Activated CD4-positive, alpha-beta memory T cell treated with anti-CD3 and anti-CD28 coated beads for 36 hours (primary cell): ENCODE data around the gene WBP1L. TPM values are rescaled to one million over a fixed set of nuclear protein-coding genes. Genes with fewer than 3 reads are reported as not detected.
A peak's percentile ranks its signal among the peaks of the same experiment; 100 is the strongest.

Source experiments
- CTCF ChIA-PET: fragments of 350-600 bp; sonication (Branson Sonifier 250); formaldehyde crosslinking; loops from one replicate; lab custom pipeline; 2021; ENCODE audit warnings: antibody characterized with exemption, inconsistent platforms; lab: Charles Lee
- POLR2A ChIA-PET: fragments of 350-600 bp; sonication (Branson Sonifier 250); formaldehyde crosslinking; loops from one replicate; lab custom pipeline; 2021; ENCODE audit warnings: antibody characterized with exemption; lab: Charles Lee
- DNase-seq: peaks from one replicate; pipeline ENCODE4 v3.0.0-alpha.2; 2020
- H3K27ac Mint-ChIP-seq: one replicate; pipeline ENCODE4 v1.8.0; 2021; ENCODE audit warnings: mixed read lengths
- H3K27me3 Mint-ChIP-seq: one replicate; pipeline ENCODE4 v1.8.0; 2021; ENCODE audit warnings: mixed read lengths
- H3K36me3 Mint-ChIP-seq: one replicate; pipeline ENCODE4 v1.8.0; 2021; ENCODE audit warnings: mixed read lengths
- H3K4me1 Mint-ChIP-seq: one replicate; pipeline ENCODE4 v1.8.0; 2021; ENCODE audit warnings: low read depth, mixed read lengths
- H3K4me3 Mint-ChIP-seq: one replicate; pipeline ENCODE4 v1.8.0; 2021; ENCODE audit warnings: mild to moderate bottlenecking, mixed read lengths
- H3K9me3 Mint-ChIP-seq: one replicate; pipeline ENCODE4 v1.8.0; 2021; ENCODE audit warnings: mixed read lengths
- intact Hi-C: fragments of 100-400 bp; cut with micrococcal nuclease; formaldehyde crosslinking; loops from one replicate; pipeline ENCODE4 v1.15.1; 2023
- total RNA-seq, 2 experiments: library from RNA; stranded (reverse); gene quantifications; one replicate each; pipeline ENCODE4 v1.2.3, GENCODE V29; 2021

WBP1L gene
- total RNA-seq, 2 experiments from 2014 or later = 14.6 to 15.9 TPM

DNA sequence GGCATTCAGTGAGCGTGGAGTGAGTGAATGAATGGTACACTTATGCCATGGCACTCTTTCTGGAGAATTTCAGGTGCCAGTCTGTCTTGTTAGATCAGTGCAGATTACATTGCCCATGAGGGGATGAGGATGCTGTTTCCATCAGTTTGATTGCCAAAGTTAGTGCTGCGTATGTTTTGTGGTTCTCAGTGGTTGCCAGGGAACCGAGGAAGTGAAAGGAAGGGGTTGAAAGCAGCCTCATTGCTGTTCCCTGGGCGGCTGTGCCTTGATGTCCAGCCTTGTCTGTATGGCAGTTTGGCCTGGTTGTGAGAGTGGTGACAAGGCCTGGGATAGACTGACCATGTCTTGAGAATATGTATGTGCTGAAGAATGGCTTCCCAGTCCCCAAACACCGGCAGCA is 30.2 kb downstream of the WBP1L start:
- ChIA-PET CTCF (no interaction called here), POLR2A (no interaction called here)
- H3K27ac Mint-ChIP-seq = no peak overlapping the region
- peaks cover 68% of the 10 kb centered on the region for H3K4me1 Mint-ChIP-seq
- H3K4me3 Mint-ChIP-seq = no peak overlapping the region
- no peaks in the 10 kb centered on the region for H3K27me3 Mint-ChIP-seq
- no peaks in the 10 kb centered on the region for H3K9me3 Mint-ChIP-seq
- H3K36me3 Mint-ChIP-seq = peaks cover 9% of the 10 kb centered on the region
- DNase-seq = peak; percentile 46
- intact Hi-C loops = no loop called here

- Mint-ChIP-seq H3K4me3 (no peak overlapping the region), H3K9me3 (no peaks in the 10 kb centered on the region), H3K27ac (no peak overlapping the region), H3K27me3 (no peaks in the 10 kb centered on the region), H3K4me1 (peaks cover 60% of the 10 kb centered on the region), H3K36me3 (peaks cover 12% of the 10 kb centered on the region)
- ChIA-PET POLR2A (interaction anchor here (0.5 kb wide), 1 partner anchor 63 kb away, joined by 5 read pairs; no protein-coding TSS in a partner anchor), CTCF (interaction anchor here (1.3 kb wide), 1 partner anchor 11 kb away, joined by 3 read pairs; no protein-coding TSS in a partner anchor)
- DNase-seq = no peak
- intact Hi-C loops = no loop called here
These were observed 31.6 kb downstream of the WBP1L start for GRCh38 chr10:102775201-102775934.

GRCh38 chr10:102775935-102776669 is 32.4 kb downstream of the WBP1L start:
- POLR2A ChIA-PET = no interaction called here
- CTCF ChIA-PET = interaction anchor here (1.3 kb wide), 1 partner anchor 12 kb away, joined by 3 read pairs; no protein-coding TSS in a partner anchor
- no peak overlapping the region for H3K4me3 Mint-ChIP-seq
- intact Hi-C loops = no loop called here
- no peaks in the 10 kb centered on the region for H3K27me3 Mint-ChIP-seq
- DNase-seq = no peak
- peaks cover 16% of the 10 kb centered on the region for H3K36me3 Mint-ChIP-seq
- H3K27ac Mint-ChIP-seq = no peak overlapping the region
- H3K9me3 Mint-ChIP-seq = no peaks in the 10 kb centered on the region
- H3K4me1 Mint-ChIP-seq = peaks cover 58% of the 10 kb centered on the region

GRCh38 chr10:102776779-102777456 is 33.2 kb downstream of the WBP1L start:
- peaks cover 16% of the 10 kb centered on the region for H3K36me3 Mint-ChIP-seq
- DNase-seq = peak; percentile 16
- peaks cover 59% of the 10 kb centered on the region for H3K4me1 Mint-ChIP-seq
- CTCF ChIA-PET = interaction anchor here (1.0 to 1.3 kb wide), 2 partner anchors 12 to 24 kb away, joined by 3 read pairs; no protein-coding TSS in a partner anchor
- no peaks in the 10 kb centered on the region for H3K9me3 Mint-ChIP-seq
- POLR2A ChIA-PET = no interaction called here
- H3K27me3 Mint-ChIP-seq = no peaks in the 10 kb centered on the region
- intact Hi-C loops = no loop called here
- no peak overlapping the region for H3K27ac Mint-ChIP-seq
- H3K4me3 Mint-ChIP-seq = no peak overlapping the region

DNA sequence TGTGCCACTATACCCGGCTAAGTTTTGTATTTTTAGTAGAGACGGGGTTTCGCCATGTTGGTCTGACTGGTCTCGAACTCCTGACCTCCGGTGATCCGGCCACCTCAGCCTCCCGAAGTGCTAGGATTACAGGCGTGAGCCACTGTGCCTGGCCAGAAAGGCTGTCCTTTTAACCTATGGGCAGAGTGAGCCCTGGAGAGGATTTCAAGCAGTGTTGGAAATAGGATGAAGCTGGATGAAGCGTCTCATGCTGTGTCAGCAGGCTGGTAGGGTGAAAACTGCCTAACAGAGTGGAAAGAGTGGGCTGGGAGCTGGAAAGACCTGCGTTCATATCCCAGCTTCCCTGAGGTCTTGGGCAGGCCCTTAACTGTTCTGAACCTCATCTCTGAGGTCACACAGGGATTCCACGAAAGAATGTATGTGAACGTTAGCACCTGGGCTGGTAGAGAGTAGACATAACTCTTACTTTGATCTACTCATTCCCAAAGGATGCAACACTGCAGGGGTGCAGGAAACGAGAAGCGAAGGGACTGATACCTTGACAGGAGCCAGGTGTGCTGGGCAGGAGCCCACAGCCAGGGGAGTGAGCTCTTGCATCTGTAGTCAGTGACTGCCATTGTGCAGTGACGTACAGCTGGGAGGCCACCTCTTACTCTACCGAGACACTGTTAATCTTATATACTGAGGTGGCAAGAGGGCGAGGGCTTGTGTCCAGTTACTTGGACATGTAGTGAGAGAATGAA is 34.1 kb downstream of the WBP1L start:
- Mint-ChIP-seq H3K4me3 (no peak overlapping the region), H3K36me3 (peaks cover 16% of the 10 kb centered on the region), H3K4me1 (peaks cover 57% of the 10 kb centered on the region), H3K27ac (no peak overlapping the region), H3K9me3 (no peaks in the 10 kb centered on the region), H3K27me3 (no peaks in the 10 kb centered on the region)
- intact Hi-C loops = no loop called here
- ChIA-PET POLR2A (no interaction called here), CTCF (interaction anchor here (1.0 kb wide), 1 partner anchor 25 kb away, joined by 3 read pairs; no protein-coding TSS in a partner anchor)
- no peak for DNase-seq

GRCh38 chr10:102778781-102779180 is 35.0 kb downstream of the WBP1L start:
- CTCF ChIA-PET = interaction anchor here (1.2 kb wide), 2 partner anchors 35 to 275 kb away, joined by 3 to 4 read pairs; partner anchors contain the start of gene SUFU
- DNase-seq = no peak
- Mint-ChIP-seq H3K4me1 (peaks cover 54% of the 10 kb centered on the region), H3K27ac (no peak overlapping the region), H3K27me3 (no peaks in the 10 kb centered on the region), H3K36me3 (peaks cover 16% of the 10 kb centered on the region), H3K4me3 (no peak overlapping the region), H3K9me3 (no peaks in the 10 kb centered on the region)
- POLR2A ChIA-PET = no interaction called here
- intact Hi-C loops = no loop called here

- intact Hi-C loops = no loop called here
- Mint-ChIP-seq H3K9me3 (no peaks in the 10 kb centered on the region), H3K36me3 (peaks cover 10% of the 10 kb centered on the region), H3K27ac (no peak overlapping the region), H3K4me1 (peaks cover 48% of the 10 kb centered on the region), H3K4me3 (no peak overlapping the region), H3K27me3 (no peaks in the 10 kb centered on the region)
- CTCF ChIA-PET = interaction anchor here (0.6 to 1.2 kb wide), 3 partner anchors 36 to 276 kb away, joined by 3 to 6 read pairs (median 4); partner anchors contain the start of gene SUFU
- POLR2A ChIA-PET = no interaction called here
- DNase-seq = no peak
These were observed 36.2 kb downstream of the WBP1L start for GRCh38 chr10:102779680-102780526.

- POLR2A ChIA-PET = no interaction called here
- H3K4me1 Mint-ChIP-seq = peaks cover 44% of the 10 kb centered on the region
These were observed 36.7 kb downstream of the WBP1L start for GRCh38 chr10:102780527-102780808.

GRCh38 chr10:102781090-102781920 is 37.6 kb downstream of the WBP1L start:
- intact Hi-C loops = no loop called here
- CTCF ChIA-PET = no interaction called here
- peaks cover 8% of the 10 kb centered on the region for H3K36me3 Mint-ChIP-seq
- H3K27ac Mint-ChIP-seq = no peak overlapping the region
- no peak overlapping the region for H3K4me3 Mint-ChIP-seq
- POLR2A ChIA-PET = no interaction called here
- no peaks in the 10 kb centered on the region for H3K27me3 Mint-ChIP-seq
- no peak for DNase-seq
- no peaks in the 10 kb centered on the region for H3K9me3 Mint-ChIP-seq
- H3K4me1 Mint-ChIP-seq = peaks cover 40% of the 10 kb centered on the region

More at GRCh38 chr10:102780527-102780808, 36.7 kb downstream of the WBP1L start:
- Mint-ChIP-seq H3K9me3 (no peaks in the 10 kb centered on the region), H3K36me3 (peaks cover 8% of the 10 kb centered on the region), H3K27me3 (no peaks in the 10 kb centered on the region), H3K27ac (no peak overlapping the region), H3K4me3 (no peak overlapping the region)
- no peak for DNase-seq
- CTCF ChIA-PET = no interaction called here
- intact Hi-C loops = no loop called here

- DNase-seq = no peak
- Mint-ChIP-seq H3K4me3 (no peak overlapping the region), H3K9me3 (no peaks in the 10 kb centered on the region), H3K27me3 (no peaks in the 10 kb centered on the region), H3K27ac (no peak overlapping the region), H3K36me3 (peaks cover 8% of the 10 kb centered on the region), H3K4me1 (peaks cover 39% of the 10 kb centered on the region)
- ChIA-PET CTCF (no interaction called here), POLR2A (no interaction called here)
- intact Hi-C loops = no loop called here
These were observed 38.3 kb downstream of the WBP1L start for GRCh38 chr10:102781921-102782557.
